ENCODE results near the gene BGLAP. TPM values are rescaled to one million over a fixed set of nuclear protein-coding genes. Genes with fewer than 3 reads are reported as not detected.

The BGLAP gene
- total RNA-seq, 2 experiments from 2014 or later, result 1.9 to 2.6 TPM

DNA sequence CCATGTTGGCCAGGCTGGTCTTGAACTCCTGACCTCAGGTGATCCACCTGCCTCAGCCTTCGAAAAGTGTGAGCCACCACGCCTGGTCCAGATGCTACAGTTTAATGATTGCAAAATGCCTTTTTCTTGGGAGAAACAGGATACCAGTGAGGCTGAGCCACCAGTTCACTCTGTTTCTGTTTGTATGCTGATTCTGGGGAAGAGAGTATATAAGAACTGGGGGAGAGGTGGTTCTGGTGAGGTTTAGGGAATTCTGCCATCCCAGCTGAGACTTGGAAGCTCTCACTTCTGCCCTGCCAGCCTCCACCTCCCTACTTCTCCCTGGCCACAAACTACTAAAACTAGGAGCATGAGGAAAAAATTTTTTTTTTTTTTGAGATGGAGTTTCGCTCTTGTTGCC lies 37.3 kb upstream of the BGLAP start:
- intact Hi-C loops (cut with DNase I, micrococcal nuclease), result no loop called here
- TF ChIP-seq, protein P1, sequence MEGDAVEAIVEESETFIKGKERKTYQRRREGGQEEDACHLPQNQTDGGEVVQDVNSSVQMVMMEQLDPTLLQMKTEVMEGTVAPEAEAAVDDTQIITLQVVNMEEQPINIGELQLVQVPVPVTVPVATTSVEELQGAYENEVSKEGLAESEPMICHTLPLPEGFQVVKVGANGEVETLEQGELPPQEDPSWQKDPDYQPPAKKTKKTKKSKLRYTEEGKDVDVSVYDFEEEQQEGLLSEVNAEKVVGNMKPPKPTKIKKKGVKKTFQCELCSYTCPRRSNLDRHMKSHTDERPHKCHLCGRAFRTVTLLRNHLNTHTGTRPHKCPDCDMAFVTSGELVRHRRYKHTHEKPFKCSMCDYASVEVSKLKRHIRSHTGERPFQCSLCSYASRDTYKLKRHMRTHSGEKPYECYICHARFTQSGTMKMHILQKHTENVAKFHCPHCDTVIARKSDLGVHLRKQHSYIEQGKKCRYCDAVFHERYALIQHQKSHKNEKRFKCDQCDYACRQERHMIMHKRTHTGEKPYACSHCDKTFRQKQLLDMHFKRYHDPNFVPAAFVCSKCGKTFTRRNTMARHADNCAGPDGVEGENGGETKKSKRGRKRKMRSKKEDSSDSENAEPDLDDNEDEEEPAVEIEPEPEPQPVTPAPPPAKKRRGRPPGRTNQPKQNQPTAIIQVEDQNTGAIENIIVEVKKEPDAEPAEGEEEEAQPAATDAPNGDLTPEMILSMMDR (IDR thresholded peaks at IDR 0.05), result no peak
- H3K4me1 ChIP-seq (ENCODE audit: insufficient read depth, low read length), result peaks cover 8% of the 10 kb centered on the region
- H3K27ac ChIP-seq (ENCODE audit: low read depth in 1 of 2, low read length in 2 of 2), result no peak overlapping the region
- no peak overlapping the region for H3K4me3 ChIP-seq (ENCODE audit: low read length)
- Mint-ChIP-seq H3K4me1 (ENCODE audit: low read depth) (peaks cover 14% of the 10 kb centered on the region), H3K4me3 (no peak overlapping the region), H3K9me3 (no peaks in the 10 kb centered on the region), H3K27ac (no peak overlapping the region), H3K36me3 (ENCODE audit: low read depth) (peaks cover 50% of the 10 kb centered on the region), H3K27me3 (no peaks in the 10 kb centered on the region)
- ChIA-PET CTCF (no interaction called here), POLR2A (interaction anchor here (2.2 kb wide), 1 partner anchor 8 kb away, joined by 8 read pairs; the partner anchor contains the start of gene PMF1)
- DNase-seq (no peak), ATAC-seq (ENCODE audit: poor library complexity) (no peak)
- no peaks in the 10 kb centered on the region for H3K27me3 ChIP-seq (ENCODE audit: control insufficient read depth in 1 of 2, insufficient read depth in 2 of 2, low read length in 2 of 2)
- H3K9me3 ChIP-seq (ENCODE audit: control insufficient read depth in 1 of 2, insufficient read depth in 1 of 2, low read length in 2 of 2), result no peaks in the 10 kb centered on the region
- H3K36me3 ChIP-seq (ENCODE audit: insufficient read depth, low read length), result peaks cover 69% of the 10 kb centered on the region

DNA sequence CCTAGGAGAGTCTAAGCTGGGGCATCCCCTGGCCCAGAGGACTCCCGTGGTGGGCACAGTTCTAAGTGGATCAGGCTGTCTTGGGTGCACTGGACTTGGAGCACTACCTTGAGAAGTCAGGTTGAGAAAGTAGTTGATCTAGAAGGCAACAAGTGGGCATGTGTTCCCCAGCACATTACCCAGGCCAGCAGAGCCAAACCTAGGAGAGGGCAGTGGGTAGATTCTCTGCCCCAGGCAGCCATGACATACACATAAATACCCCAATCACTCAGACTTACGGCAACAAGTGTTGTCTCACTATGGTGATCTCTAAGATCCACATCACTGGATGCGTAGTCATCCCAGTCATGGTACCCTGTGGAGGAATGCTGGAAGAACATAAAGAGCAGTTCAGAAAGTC lies 30.7 kb upstream of the BGLAP start:
- TF ChIP-seq, protein P1 (IDR thresholded peaks at IDR 0.05), result no peak
- Mint-ChIP-seq H3K9me3 (no peaks in the 10 kb centered on the region), H3K4me1 (ENCODE audit: low read depth) (peaks cover 28% of the 10 kb centered on the region), H3K4me3 (peak overlapping the region; percentile 59), H3K36me3 (ENCODE audit: low read depth) (peaks cover 79% of the 10 kb centered on the region), H3K27me3 (no peaks in the 10 kb centered on the region), H3K27ac (peak overlapping the region; percentile 99)
- peaks cover 37% of the 10 kb centered on the region for H3K4me1 ChIP-seq (ENCODE audit: insufficient read depth, low read length)
- H3K36me3 ChIP-seq (ENCODE audit: insufficient read depth, low read length), result peaks cover 48% of the 10 kb centered on the region
- ChIA-PET POLR2A (no interaction called here), CTCF (interaction anchor here (1.0 kb wide), 1 partner anchor 114 kb away, joined by 3 read pairs; no protein-coding TSS in a partner anchor)
- ATAC-seq (ENCODE audit: poor library complexity) (no peak), DNase-seq (no peak)
- no peaks in the 10 kb centered on the region for H3K9me3 ChIP-seq (ENCODE audit: control insufficient read depth in 1 of 2, insufficient read depth in 1 of 2, low read length in 2 of 2)
- intact Hi-C loops (cut with DNase I, micrococcal nuclease), result loop anchor here in 1 of 2 experiments (5.0 to 10.0 kb wide), 2 partner anchors 126 to 534 kb away; partner anchors contain the start of genes CCT3, MRPL24 and TSACC
- H3K27me3 ChIP-seq (ENCODE audit: control insufficient read depth in 1 of 2, insufficient read depth in 2 of 2, low read length in 2 of 2), result no peaks in the 10 kb centered on the region
- no peak overlapping the region for H3K27ac ChIP-seq (ENCODE audit: low read depth in 1 of 2, low read length in 2 of 2)
- no peak overlapping the region for H3K4me3 ChIP-seq (ENCODE audit: low read length)

DNA sequence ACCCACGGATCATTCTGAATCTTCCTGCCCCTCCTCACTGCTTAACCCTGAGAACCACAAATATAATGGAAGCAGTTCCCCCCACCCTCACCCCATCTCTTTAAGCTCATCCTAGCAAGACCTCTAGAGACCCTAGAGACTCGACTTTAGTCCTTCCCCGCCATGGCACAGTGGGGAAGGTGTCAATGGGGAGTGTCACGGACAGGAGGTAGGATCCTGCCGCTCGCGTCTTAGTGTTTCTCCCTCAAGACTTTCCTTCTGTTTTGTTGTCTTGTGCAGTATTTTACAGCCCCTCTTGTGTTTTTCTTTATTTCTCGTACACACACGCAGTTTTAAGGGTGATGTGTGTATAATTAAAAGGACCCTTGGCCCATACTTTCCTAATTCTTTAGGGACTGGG lies 29.9 kb upstream of the BGLAP start:
- POLR2A ChIA-PET, result interaction anchor here (0.7 to 2.8 kb wide), 31 partner anchors 8 to 355 kb away, joined by 3 to 46 read pairs (median 6); partner anchors contain the start of genes ARHGEF2, GON4L, KHDC4 and SEMA4A
- H3K27me3 ChIP-seq (ENCODE audit: control insufficient read depth in 1 of 2, insufficient read depth in 2 of 2, low read length in 2 of 2), result no peaks in the 10 kb centered on the region
- TF ChIP-seq, protein P1 (IDR thresholded peaks at IDR 0.05), result no peak
- peak overlapping the region; percentile 90 to 98 for H3K27ac ChIP-seq (ENCODE audit: low read depth in 1 of 2, low read length in 2 of 2)
- no peaks in the 10 kb centered on the region for H3K9me3 ChIP-seq (ENCODE audit: control insufficient read depth in 1 of 2, insufficient read depth in 1 of 2, low read length in 2 of 2)
- peaks cover 75% of the 10 kb centered on the region for H3K36me3 Mint-ChIP-seq (ENCODE audit: low read depth)
- H3K27me3 Mint-ChIP-seq, result no peaks in the 10 kb centered on the region
- H3K4me3 Mint-ChIP-seq, result peak overlapping the region; percentile 98
- peak overlapping the region; percentile 99 for H3K27ac Mint-ChIP-seq
- H3K36me3 ChIP-seq (ENCODE audit: insufficient read depth, low read length), result peaks cover 41% of the 10 kb centered on the region
- no peak for DNase-seq
- no peaks in the 10 kb centered on the region for H3K9me3 Mint-ChIP-seq
- CTCF ChIA-PET, result interaction anchor here (4.5 kb wide), 1 partner anchor 12 kb away, joined by 45 read pairs; no protein-coding TSS in a partner anchor
- peaks cover 28% of the 10 kb centered on the region for H3K4me1 Mint-ChIP-seq (ENCODE audit: low read depth)
- intact Hi-C loops (cut with DNase I, micrococcal nuclease), result loop anchor here (1.0 to 10.0 kb wide), 3 partner anchors 19 to 533 kb away; partner anchors contain the start of genes CCT3 (in 1 of the 2), MRPL24 (in 1 of the 2) and TSACC (in 1 of the 2)
- peaks cover 38% of the 10 kb centered on the region for H3K4me1 ChIP-seq (ENCODE audit: insufficient read depth, low read length)
- H3K4me3 ChIP-seq (ENCODE audit: low read length), result peak overlapping the region; percentile 69
- no peak for ATAC-seq (ENCODE audit: poor library complexity)
